Measurements from ENCODE around the gene ADAM12. TPM values are rescaled to one million over a fixed set of nuclear protein-coding genes. Genes with fewer than 3 reads are reported as not detected.
A peak's percentile ranks its signal among the peaks of the same experiment; 100 is the strongest.

ADAM12 gene
- total RNA-seq, 1 experiment from 2014 or later = 21.2 TPM

GRCh38 chr10:126090443-126090842 is 297.8 kb downstream of the ADAM12 start:
- DNase-seq (ENCODE audit: low read depth) = no peak

DNA sequence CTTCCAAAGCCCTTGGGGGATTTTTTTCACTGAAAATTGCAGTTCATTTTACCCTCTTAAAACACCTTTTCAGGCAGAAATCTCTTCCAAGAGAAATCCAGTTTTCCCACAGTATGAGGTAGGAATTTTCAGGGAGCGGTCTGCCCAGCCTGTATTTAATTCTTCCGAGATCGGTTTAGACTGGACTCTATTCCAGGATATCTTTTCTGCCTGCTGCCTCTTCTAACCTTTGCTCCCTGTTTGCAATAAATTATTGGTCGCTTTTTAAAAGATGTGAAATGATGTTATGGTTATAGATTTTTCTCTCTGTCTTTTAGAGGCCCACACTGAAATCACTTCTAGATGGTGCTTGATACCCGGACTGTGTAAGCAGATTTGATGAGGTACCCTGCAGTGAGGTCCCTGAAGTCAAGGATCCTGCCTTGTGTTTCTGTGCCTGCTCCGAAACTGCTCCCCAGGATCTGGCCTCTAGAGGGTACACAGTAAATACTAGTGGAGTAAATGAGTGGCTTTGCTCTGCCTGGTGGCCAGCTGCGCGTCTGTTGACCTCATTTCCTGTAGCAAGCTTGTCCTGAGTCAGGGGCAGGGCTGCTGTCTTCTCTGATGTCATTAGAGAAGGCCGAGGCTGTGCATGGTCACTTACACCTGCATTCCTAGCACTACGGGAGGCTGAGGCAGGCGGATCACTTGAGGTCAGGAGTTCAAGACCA is 300.3 kb downstream of the ADAM12 start:
- peak; percentile 19 for DNase-seq (ENCODE audit: low read depth)

DNA sequence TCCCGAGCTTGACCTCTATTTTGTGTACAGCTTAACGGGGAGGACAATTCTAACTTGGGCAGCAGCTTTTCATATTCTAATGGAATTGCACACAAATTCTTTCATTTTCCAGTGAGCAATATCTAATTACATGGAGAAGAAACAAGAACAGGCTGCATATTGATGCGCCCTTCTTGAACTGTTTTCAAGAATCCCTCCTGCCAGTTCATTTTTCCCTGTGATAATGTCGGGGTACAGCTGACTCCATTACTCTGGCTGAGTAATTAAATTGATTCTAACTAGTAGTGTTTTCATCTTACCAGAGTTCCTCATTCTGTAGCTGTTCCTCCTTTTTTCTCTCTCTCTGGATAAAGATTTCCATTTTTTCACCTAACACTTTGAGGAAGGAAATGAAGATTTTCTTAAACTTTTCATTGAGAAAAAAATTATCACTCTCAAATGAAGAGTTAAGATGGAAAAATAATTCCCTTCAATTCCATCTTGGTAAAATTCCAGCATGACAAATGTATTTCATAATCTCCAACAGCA is 301.1 kb downstream of the ADAM12 start:
- no peak for DNase-seq (ENCODE audit: low read depth)

DNA sequence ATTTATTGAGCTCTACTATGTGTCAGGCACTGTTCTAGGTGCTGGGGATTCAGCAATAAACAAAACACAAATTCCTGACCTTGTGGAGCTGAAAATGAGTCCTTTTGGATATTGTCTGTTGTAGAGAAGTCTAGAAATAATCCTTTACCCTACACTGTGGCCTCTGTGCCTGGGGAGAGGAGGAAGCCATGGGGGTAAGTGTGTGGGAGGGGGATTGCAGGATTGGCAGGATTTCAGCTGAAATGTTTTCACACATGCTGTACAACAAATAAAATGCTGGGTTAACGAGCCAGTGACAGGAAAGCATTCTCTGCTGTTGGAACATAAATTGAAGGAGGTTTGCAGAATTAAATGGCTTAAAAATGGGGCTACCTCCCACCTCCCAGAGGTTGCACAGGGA is 302.5 kb downstream of the ADAM12 start:
- DNase-seq (ENCODE audit: low read depth) = no peak

DNA sequence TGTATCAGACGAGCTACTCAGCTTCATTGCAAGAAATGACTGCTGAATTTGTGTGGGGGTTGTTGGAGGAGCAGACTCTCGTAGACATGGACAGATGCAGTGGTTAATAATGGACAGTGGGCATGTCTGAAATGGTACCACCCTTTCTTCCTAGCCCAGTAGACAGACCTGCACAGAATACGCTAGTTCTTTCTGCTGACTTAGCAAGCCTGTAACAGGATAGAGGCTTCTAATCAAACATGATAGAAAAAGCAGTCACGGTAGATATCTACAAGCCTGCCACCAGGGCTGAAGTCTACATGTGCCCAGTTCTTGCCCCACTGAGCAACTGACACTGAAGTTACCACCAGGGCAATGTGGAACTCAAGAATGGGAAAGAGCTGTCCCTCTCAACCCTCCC is 303.9 kb downstream of the ADAM12 start:
- DNase-seq (ENCODE audit: low read depth) = no peak

DNA sequence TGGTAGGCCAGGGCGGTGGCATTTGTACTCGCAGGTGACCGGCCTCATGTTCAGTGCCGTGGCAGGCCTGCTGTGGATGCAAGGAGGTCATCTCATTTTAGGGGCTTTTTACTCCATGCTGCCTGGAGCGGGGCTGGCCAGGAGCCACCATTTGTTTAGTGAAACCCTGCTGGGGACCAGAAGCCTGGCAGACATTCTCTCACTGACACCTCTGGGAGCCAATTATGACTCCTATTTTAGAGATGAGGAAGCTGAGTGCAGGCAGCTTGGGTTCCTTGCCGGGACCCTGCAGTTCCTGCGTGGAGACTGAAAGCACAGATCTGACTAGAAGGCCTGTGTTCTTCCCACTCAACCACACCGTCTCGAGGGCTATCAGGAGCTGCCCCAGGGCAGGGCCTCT is 305.3 kb downstream of the ADAM12 start:
- no peak for DNase-seq (ENCODE audit: low read depth)

DNA sequence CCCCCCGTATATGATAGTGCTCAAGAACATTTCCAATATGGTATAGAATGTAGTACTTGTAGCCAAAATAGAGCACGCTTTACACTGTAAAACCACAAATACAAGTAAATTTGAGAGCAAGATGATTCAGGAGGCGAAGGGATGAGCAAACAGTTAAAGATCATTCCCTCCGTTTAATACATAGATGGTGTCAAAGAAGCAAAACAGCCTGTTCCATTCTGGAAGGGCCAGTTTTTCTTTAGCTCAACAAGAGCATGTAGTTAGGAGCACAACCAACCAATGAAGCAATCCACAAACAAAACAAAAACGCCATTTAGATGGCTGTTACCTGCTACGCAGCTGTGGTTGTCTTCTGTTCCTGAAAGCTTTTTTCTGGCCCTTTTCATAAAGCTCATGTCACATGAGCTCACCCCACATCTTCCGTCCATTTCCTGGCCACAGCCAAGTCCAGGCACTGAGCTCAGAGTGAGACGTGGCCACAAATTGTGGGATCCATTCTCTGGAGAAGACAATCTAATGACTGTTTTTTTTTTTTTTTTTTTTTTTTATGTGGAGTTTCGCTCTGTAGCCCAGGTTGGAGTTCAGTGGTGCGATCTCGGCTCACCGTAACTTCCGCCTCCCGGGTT is 306.3 kb downstream of the ADAM12 start:
- DNase-seq (ENCODE audit: low read depth) = no peak

GRCh38 chr10:126080879-126081411 is 307.3 kb downstream of the ADAM12 start:
- no peak for DNase-seq (ENCODE audit: low read depth)

DNA sequence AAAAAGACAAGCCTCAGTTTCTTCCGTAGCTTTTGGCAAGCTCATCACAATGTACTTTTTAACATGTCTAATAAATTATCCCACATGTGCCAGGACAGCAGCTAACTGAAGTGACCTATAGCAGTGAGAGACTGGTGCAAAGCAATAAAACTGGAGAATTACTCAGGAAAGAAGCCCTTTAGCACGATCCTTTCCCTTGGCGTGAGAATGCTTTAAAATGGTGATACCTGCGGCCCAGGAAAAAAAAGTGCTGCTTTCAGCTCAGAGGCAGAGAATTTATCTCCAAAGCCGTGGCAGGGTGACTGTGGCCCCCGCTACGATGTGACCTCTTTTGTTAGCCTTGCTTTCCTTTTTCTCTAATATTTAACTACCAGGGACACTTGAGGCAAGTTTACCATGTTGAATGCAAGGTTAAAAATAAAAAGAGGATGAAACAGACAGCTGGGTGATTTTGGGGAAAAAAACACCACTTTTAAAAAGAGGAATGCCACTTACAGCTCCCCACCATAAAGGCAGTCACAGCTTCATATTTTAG is 307.9 kb downstream of the ADAM12 start:
- DNase-seq (ENCODE audit: low read depth) = no peak

DNA sequence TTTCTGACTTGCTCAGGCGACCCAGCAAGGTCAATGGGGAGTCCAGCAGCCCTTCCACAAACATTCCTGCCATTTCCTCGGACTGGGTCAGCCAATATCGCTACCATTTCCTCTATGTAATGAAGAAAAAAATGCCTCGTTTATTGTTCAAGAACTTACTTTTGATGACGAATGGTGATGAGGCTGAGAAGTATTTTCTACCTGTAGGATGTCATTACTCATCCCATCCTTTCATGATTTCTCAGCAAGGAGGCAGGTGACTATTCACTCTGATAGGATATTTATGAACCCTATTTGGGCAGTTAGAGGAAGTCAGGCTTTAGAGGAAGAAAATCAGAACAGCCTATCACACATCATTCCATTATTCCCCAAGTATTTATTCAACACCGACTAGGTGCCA is 313.3 kb downstream of the ADAM12 start:
- no peak for DNase-seq (ENCODE audit: low read depth)

DNA sequence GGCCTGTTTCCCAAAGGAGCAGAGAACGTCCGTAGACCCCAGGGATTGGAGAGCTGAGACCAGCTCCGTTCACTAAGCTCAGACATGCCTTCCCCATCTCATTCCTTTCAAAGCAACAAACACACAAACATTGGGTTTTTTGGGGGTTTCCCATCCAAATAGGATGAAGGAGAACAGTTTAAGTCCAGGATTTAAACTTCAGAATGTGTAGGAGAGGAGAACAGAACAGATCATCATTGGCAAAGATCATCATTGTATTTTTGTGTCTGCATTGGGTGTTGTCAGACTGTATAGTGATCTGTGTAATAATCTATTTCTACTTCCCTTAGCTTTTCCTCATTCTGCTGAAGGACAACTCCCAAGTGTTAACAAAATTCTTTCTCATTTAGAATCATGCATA is 314.0 kb downstream of the ADAM12 start:
- no peak for DNase-seq (ENCODE audit: low read depth)

DNA sequence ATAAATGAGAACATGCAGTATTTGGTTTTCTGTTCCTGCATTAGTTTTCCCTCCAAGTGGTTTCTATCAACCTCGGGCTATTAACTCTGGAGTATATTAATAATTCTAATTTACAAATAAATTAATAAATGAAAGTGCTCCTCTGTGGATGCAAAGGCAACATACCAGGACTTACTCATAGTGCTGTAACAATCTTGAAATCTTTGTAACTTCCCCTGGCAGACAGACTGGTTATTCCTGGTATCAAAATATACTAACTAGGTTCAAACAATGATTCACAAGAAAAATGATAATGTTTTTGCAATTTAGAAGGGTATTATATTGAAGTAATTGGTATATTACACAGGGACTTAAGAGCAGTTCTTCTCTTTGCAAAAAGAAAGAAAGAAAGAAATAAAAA is 314.7 kb downstream of the ADAM12 start:
- DNase-seq (ENCODE audit: low read depth) = no peak

GRCh38 chr10:126072622-126073021 is 315.7 kb downstream of the ADAM12 start:
- no peak for DNase-seq (ENCODE audit: low read depth)

DNA sequence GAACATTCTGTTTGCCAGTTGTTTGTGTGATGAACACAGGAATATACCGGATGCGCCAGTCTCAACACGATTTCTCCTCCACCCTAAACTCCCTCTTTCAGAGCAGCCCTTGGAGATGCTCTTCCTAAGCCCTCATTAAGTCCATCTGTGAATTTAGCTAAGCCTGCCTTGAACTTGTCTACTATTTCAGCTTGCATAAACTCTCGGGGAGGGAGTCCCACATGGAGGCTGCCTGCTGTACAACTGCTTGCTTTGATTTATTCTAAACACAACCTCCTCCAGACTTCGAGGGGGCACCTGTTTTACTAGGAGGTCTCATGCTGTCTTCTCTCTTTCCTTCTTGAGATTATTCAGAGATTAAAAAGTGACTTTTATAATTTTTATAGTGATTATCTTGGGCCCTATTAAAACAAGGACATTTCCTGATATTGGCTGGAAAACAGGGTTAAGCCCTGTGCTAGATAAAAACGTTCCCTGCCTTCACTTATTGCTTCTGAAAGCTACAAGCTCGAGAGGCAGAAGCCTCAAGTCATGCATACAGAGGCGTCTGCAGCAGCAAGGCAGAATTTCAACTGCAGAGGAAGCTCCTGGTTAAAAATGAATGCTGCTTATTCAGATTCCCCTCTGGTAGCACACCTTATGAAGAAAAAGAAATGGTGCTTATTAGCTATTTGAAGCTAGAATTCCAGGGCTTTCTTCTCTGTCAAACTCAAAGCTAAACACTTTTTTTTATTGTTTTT is 317.6 kb downstream of the ADAM12 start:
- DNase-seq (ENCODE audit: low read depth) = no peak

DNA sequence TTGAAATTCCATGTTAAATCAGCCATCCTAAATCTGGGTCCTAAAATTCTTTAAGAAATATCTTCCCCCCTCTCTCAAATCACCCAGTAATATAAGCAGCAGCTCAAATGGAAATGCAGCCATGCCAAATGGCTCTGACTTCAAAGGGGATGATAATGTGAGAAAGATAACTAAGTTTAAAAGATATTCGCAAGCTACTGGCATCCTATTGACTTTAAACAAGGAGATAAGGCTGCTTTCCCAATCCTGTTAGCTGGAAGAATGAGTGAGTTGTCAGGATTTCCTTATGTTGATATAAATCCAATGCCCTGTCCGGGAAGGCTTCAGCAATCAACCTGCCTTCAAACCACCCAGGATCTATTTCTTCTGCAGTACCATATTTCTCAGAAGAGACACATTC is 320.0 kb downstream of the ADAM12 start:
- DNase-seq (ENCODE audit: low read depth) = no peak

GRCh38 chr10:126066456-126066855 is 321.8 kb downstream of the ADAM12 start:
- DNase-seq (ENCODE audit: low read depth) = no peak

- DNase-seq (ENCODE audit: low read depth) = peak; percentile 18
These were observed 322.4 kb downstream of the ADAM12 start for GRCh38 chr10:126065751-126066377.

DNA sequence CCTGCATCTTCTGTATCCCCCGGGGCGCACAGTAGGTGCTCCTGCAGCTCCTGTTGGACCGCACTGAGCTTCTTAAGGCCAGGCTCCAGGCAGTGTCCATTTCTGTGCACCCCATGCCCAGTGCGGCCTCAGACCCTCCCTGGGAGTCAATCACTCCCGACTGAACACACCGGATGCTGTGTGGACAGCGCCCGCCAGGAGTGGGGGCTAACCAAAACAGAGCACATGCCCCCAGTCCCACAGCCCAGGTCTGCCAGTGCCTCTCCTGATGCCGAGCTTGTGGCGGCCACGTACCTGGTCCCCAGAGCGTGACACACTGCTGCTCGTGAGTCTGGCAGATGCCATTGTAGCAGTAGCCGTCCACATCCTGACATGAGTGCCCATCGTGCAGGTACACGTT is 323.8 kb downstream of the ADAM12 start:
- no peak for DNase-seq (ENCODE audit: low read depth)

DNA sequence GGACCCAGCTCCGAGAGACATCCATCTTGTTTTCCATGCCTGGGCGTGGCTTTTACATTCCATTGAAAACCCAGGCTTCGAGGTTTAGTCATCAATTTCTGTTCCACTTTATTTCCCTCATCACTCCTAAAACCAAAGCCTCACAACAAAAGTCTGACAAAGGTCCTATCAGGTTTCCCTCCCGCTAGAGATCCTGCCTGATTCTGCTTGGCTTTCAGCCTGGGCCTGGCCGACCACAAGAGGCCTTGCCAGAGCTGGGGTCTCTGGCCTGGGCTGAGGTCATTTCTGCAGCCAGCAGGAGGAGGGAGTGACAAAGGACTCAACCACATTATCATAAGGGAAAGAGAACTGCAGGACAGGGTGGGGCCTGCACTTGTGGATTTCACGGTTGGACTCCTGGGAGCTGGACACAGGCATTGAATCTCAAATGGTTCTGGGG is 324.9 kb downstream of the ADAM12 start:
- peak; percentile 97 for DNase-seq (ENCODE audit: low read depth)

GRCh38 chr10:126062131-126063032 is 325.9 kb downstream of the ADAM12 start:
- DNase-seq (ENCODE audit: low read depth) = peak; percentile 100
